BLaER1 treated with 17β-estradiol and CSF1 and Interleukin-3, amounts not matched to agents 10 nM and 100 nM (cell line): ENCODE measurements around the gene SON.
"Not testable (repeated sequence)": the region's sequence is repeated elsewhere in the genome, so short reads cannot be mapped to it uniquely, and the experiment has no call there.

Experiments
- H3K27ac ChIP-seq, 11 experiments: shearing (Covaris generic); formaldehyde crosslinking; 2 replicates each; pipeline ENCODE4 v1.8.1; 2022
- H3K27me3 ChIP-seq, 11 experiments: shearing (Covaris generic); formaldehyde crosslinking; 2 replicates each; pipeline ENCODE4 v1.8.1; 2022
- H3K36me3 ChIP-seq, 11 experiments: shearing (Covaris generic); formaldehyde crosslinking; 2 replicates each; pipeline ENCODE4 v1.8.1; 2022
- H3K4me1 ChIP-seq, 10 experiments: shearing (Covaris generic); formaldehyde crosslinking; 2 replicates each; pipeline ENCODE4 v1.8.1; 2022
- H3K4me2 ChIP-seq, 11 experiments: shearing (Covaris generic); formaldehyde crosslinking; 2 replicates each; pipeline ENCODE4 v1.8.1; 2022
- H3K4me3 ChIP-seq, 10 experiments: shearing (Covaris generic); formaldehyde crosslinking; 2 replicates each; pipeline ENCODE4 v1.8.1; 2022
- H3K9ac ChIP-seq, 11 experiments: shearing (Covaris generic); formaldehyde crosslinking; 2 replicates each; pipeline ENCODE4 v1.8.1; 2022
- H3K9me3 ChIP-seq, 11 experiments: shearing (Covaris generic); formaldehyde crosslinking; replicated peaks in 1 of 11; 2 replicates each; pipeline ENCODE4 v1.8.1; 2022
- H4K20me1 ChIP-seq, 11 experiments: shearing (Covaris generic); formaldehyde crosslinking; 2 replicates each; pipeline ENCODE4 v1.8.1; 2022
- Cebpa-rat ChIP-seq, 11 experiments: shearing (Covaris generic); IDR thresholded peaks; 2 replicates each; pipeline ENCODE4 v1.8.1; 2022

SON gene

DNA sequence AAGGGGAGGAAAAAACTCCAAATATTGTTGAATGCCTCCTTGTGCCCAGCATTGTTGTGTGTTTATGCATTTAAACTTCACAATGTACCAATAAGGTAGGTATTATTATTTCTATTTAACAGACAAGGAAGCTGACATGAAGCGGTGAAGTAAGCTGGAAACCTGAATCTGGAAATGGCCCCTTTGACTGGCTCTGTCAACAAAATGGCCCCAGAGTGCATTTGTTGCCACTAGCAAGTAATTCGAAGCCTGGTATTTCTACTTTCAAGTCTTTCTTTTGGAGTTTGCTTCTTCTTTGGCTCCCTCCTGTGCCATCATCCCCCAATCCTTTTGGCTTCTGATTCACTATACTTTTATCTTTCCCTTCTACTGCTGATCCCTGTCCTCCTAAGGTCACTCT lies 75.6 kb downstream of the SON start:
- H3K4me3 ChIP-seq = no peak overlapping the region
- no peak overlapping the region for H3K4me2 ChIP-seq
- no peak for TF ChIP-seq Cebpa-rat (IDR thresholded peaks at IDR 0.05)
- no peaks in the 10 kb centered on the region for H3K9me3 ChIP-seq
- no peaks in the 10 kb centered on the region for H3K27me3 ChIP-seq
- no peaks in the 10 kb centered on the region for H4K20me1 ChIP-seq
- H3K27ac ChIP-seq = no peak overlapping the region
- H3K4me1 ChIP-seq = peaks cover 0 to 8% (median 2%) of the 10 kb centered on the region in 10 experiments; a peak in 5 of 20 replicates
- H3K9ac ChIP-seq = no peak overlapping the region
- peaks cover 56 to 98% (median 83%) of the 10 kb centered on the region in 11 experiments for H3K36me3 ChIP-seq

DNA sequence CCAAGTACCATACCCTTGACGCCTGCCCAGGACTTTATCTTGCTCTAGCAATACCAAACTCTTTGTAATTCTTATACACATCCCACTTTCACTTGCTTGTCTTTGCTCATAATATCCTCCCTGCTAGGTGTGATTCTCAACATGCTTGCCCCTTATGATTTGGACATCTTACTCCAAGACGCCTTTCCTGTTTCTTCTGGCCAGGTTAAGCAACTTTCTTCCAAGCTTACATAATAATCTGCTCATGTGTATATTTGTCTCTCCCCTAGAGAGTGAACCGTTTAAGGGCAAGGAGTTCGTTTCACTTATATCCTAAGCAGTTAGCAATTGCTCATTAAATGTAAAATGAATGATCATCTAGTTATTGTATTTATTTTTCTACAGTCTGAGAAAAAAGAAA lies 76.9 kb downstream of the SON start:
- Histone ChIP-seq H3K27me3 (no peaks in the 10 kb centered on the region), H3K36me3 (peaks cover 64 to 97% (median 82%) of the 10 kb centered on the region in 11 experiments), H3K9me3 (no peaks in the 10 kb centered on the region), H3K27ac (no peak overlapping the region), H3K9ac (no peak overlapping the region), H3K4me2 (no peak overlapping the region), H4K20me1 (no peaks in the 10 kb centered on the region), H3K4me1 (peaks cover 0 to 8% (median 2%) of the 10 kb centered on the region in 10 experiments; a peak in 5 of 20 replicates), H3K4me3 (no peak overlapping the region)
- no peak for TF ChIP-seq Cebpa-rat (IDR thresholded peaks at IDR 0.05)

DNA sequence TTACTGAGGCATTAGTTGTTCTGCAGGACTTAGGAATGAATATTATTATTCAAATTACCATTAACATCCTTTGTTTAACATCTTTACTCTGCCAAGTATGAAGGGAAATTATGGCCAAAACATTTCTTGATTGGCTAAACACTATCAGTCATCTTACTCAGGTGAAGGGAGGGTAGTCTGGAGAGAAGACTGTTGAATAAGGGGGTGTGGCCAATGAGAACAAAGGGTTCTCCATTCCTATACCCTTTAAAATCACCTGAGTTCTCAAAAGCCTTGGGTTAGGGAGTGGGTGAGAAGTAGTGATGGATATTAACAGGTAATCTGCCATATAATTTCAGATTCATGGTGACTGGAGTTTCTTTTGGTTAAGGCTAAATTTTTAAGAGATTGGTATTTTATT lies 79.4 kb downstream of the SON start:
- Histone ChIP-seq H3K27me3 (no peaks in the 10 kb centered on the region), H3K4me1 (peaks cover 0 to 13% (median 2%) of the 10 kb centered on the region in 10 experiments; a peak in 5 of 20 replicates), H3K27ac (no peak overlapping the region), H4K20me1 (peaks cover 0 to 13% (median 0%) of the 10 kb centered on the region in 11 experiments; a peak in 6 of 22 replicates), H3K4me2 (no peak overlapping the region), H3K9me3 (no peaks in the 10 kb centered on the region), H3K36me3 (peaks cover 63 to 98% (median 78%) of the 10 kb centered on the region in 11 experiments), H3K4me3 (no peak overlapping the region), H3K9ac (no peak overlapping the region)
- TF ChIP-seq Cebpa-rat (IDR thresholded peaks at IDR 0.05) = no peak

DNA sequence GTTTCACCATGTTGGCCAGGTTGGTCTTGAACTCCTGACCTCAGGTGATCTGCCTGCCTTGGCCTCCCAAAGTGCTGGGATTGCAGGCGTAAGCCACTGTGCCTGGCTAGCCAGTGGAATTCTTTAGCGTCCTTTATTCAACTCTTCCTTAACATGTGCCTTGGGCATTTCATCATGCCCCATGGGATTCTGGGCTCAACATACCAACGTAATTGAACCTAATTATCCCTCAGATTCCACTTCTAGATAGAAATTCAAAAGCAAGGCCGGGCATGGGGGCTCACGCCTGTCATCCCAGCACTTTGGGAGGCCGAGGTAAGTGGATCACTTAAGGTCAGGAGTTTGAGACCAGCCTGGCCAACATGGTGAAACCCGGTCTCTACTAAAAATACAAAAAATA lies 83.3 kb downstream of the SON start:
- not testable (repeated sequence) for H3K4me2 ChIP-seq, H3K4me3 ChIP-seq, H3K27ac ChIP-seq, H3K4me1 ChIP-seq, H3K27me3 ChIP-seq, H3K9ac ChIP-seq, H3K9me3 ChIP-seq
- H3K36me3 ChIP-seq = peaks cover 61 to 98% (median 87%) of the 10 kb centered on the region in 11 experiments
- H4K20me1 ChIP-seq = peaks cover 0 to 17% (median 0%) of the 10 kb centered on the region in 11 experiments; a peak in 6 of 22 replicates
